IMR-90 (cell line): ENCODE measurements around the gene KCTD2. TPM values are rescaled to one million over a fixed set of nuclear protein-coding genes. Genes with fewer than 3 reads are reported as not detected.

ENCODE experiments used
- ATAC-seq: fragments of 200-7000 bp; cut with Tn5 transposase; 2 replicates; pipeline ENCODE4 v1.9.1; 2020; ENCODE audit warnings: low read depth, mild to moderate bottlenecking, moderate library complexity
- BruUV-seq: library from RNA; stranded (reverse); fragments of 400-500 nt; replicated peaks from 2 replicates; lab custom pipeline; 2021; lab: Mats Ljungman, UMichigan
- CTCF ChIA-PET: fragments of 300-600 bp; formaldehyde crosslinking; extraction: SDS; loops from one replicate; lab custom pipeline; 2021; ENCODE audit warnings: antibody characterized with exemption; lab: Yijun Ruan, JAX
- POLR2A ChIA-PET: fragments of 300-600 bp; sonication (Branson Sonifier 250); formaldehyde crosslinking; loops from one replicate; lab custom pipeline; 2022; ENCODE audit warnings: antibody characterized with exemption; ENCODE audit not compliant: unreplicated experiment; lab: Charles Lee
- DNase-seq: peaks from one replicate; pipeline ENCODE4 v3.0.0; 2013
- H2AFZ ChIP-seq: replicated peaks from 2 replicates; pipeline ENCODE3; 2013; ENCODE audit warnings: low read length, mild to moderate bottlenecking; ENCODE audit not compliant: poor library complexity
- H2AK5ac ChIP-seq: 2 replicates; pipeline ENCODE4 v1.6.1; 2013; ENCODE audit warnings: low read depth, low read length, inconsistent platforms
- H2AK9ac ChIP-seq: replicated peaks from 2 replicates; pipeline ENCODE3; 2013; ENCODE audit warnings: mild to moderate bottlenecking, low read depth, low read length, moderate library complexity; ENCODE audit not compliant: poor library complexity
- H2BK120ac ChIP-seq: 2 replicates; pipeline ENCODE4 v1.6.1; 2013; ENCODE audit warnings: low read depth, low read length, inconsistent platforms
- H2BK15ac ChIP-seq: 3 replicates; pipeline ENCODE4 v1.6.1; 2013; ENCODE audit warnings: low read depth, low read length, inconsistent platforms
- H2BK20ac ChIP-seq: 2 replicates; pipeline ENCODE4 v1.6.1; 2013; ENCODE audit warnings: low read depth, mild to moderate bottlenecking, inconsistent platforms, low read length, moderate library complexity
- H2BK5ac ChIP-seq: 2 replicates; pipeline ENCODE4 v1.6.1; 2013; ENCODE audit warnings: mild to moderate bottlenecking, low read depth, low read length, inconsistent platforms; ENCODE audit not compliant: poor library complexity, severe bottlenecking
- H3K14ac ChIP-seq: replicated peaks from 2 replicates; pipeline ENCODE4 v1.6.1; 2013; ENCODE audit warnings: low read depth, low read length, inconsistent platforms
- H3K18ac ChIP-seq: 2 replicates; pipeline ENCODE4 v1.6.1; 2013; ENCODE audit warnings: low read depth, low read length, control low read depth
- H3K23ac ChIP-seq: 2 replicates; pipeline ENCODE4 v1.6.1; 2013; ENCODE audit warnings: low read depth, low read length, inconsistent platforms
- H3K27ac ChIP-seq: 2 replicates; pipeline ENCODE4 v1.5.1; 2013; ENCODE audit warnings: mild to moderate bottlenecking, control low read depth, low read length; ENCODE audit not compliant: insufficient read depth
- H3K27me3 ChIP-seq: 2 replicates; pipeline ENCODE4 v1.6.1; 2013; ENCODE audit warnings: low read length; ENCODE audit not compliant: control insufficient read depth, insufficient read depth
- H3K36me3 ChIP-seq: 2 replicates; pipeline ENCODE4 v1.6.1; 2013; ENCODE audit warnings: low read length, mixed read lengths; ENCODE audit not compliant: control insufficient read depth, insufficient read depth
- H3K4ac ChIP-seq: 2 replicates; pipeline ENCODE4 v1.6.1; 2013; ENCODE audit warnings: low read depth, low read length, inconsistent platforms
- H3K4me1 ChIP-seq: 2 replicates; pipeline ENCODE4 v1.6.1; 2013; ENCODE audit warnings: low read length, mixed read lengths; ENCODE audit not compliant: control insufficient read depth, insufficient read depth
- H3K4me2 ChIP-seq: 2 replicates; pipeline ENCODE4 v1.6.1; 2013; ENCODE audit warnings: low read depth, mild to moderate bottlenecking, control low read depth, low read length, moderate library complexity
- H3K4me3 ChIP-seq: 2 replicates; pipeline ENCODE4 v1.5.1; 2013; ENCODE audit warnings: low read depth, mild to moderate bottlenecking, control low read depth, low read length, moderate library complexity; ENCODE audit not compliant: insufficient read depth
- H3K56ac ChIP-seq: 2 replicates; pipeline ENCODE4 v1.6.1; 2013; ENCODE audit warnings: low read length, inconsistent platforms; ENCODE audit not compliant: insufficient read depth; ENCODE audit errors: extremely low read depth
- H3K79me1 ChIP-seq, 2 experiments: 2 replicates each; pipeline ENCODE4 v1.6.1; 2013; ENCODE audit warnings: low read length in 2 of 2, inconsistent platforms in 1 of 2, low read depth in 1 of 2
- H3K9ac ChIP-seq: 2 replicates; pipeline ENCODE4 v1.6.1; 2013; ENCODE audit warnings: low read depth, low read length, control low read depth
- H3K9me1 ChIP-seq: 2 replicates; pipeline ENCODE4 v1.6.1; 2013; ENCODE audit warnings: low read length, inconsistent platforms; ENCODE audit not compliant: insufficient read depth
- H3K9me3 ChIP-seq: 2 replicates; pipeline ENCODE4 v1.6.1; 2013; ENCODE audit warnings: low read length; ENCODE audit not compliant: control insufficient read depth, insufficient read depth
- H4K20me1 ChIP-seq: 2 replicates; pipeline ENCODE4 v1.6.1; 2013; ENCODE audit warnings: low read length, inconsistent platforms; ENCODE audit not compliant: insufficient read depth
- H4K5ac ChIP-seq: 2 replicates; pipeline ENCODE4 v1.6.1; 2013; ENCODE audit warnings: mild to moderate bottlenecking, low read depth, low read length, control low read depth
- H4K8ac ChIP-seq, 2 experiments: 2 replicates each; pipeline ENCODE4 v1.6.1; 2013; ENCODE audit warnings: low read depth in 2 of 2, low read length in 2 of 2, control low read depth in 1 of 2, inconsistent platforms in 1 of 2
- H4K91ac ChIP-seq: 2 replicates; pipeline ENCODE4 v1.6.1; 2013; ENCODE audit warnings: low read depth, low read length, inconsistent platforms; ENCODE audit not compliant: insufficient read depth
- CEBPB ChIP-seq: IDR thresholded peaks from 2 replicates; pipeline ENCODE4 v1.6.1; 2012; ENCODE audit warnings: low read depth, low read length, improper control_type of control experiment
- CHD1 ChIP-seq: IDR thresholded peaks from 2 replicates; pipeline ENCODE4 v1.6.1; 2012; ENCODE audit warnings: low read depth, low read length, improper control_type of control experiment
- MAFK ChIP-seq: IDR thresholded peaks from 2 replicates; pipeline ENCODE4 v1.6.1; 2012; ENCODE audit warnings: low read depth, low read length, improper control_type of control experiment
- MAZ ChIP-seq: IDR thresholded peaks from 2 replicates; pipeline ENCODE4 v1.6.1; 2012; ENCODE audit warnings: low read depth, mild to moderate bottlenecking, low read length, improper control_type of control experiment, moderate library complexity, borderline replicate concordance
- NFE2L2 ChIP-seq: fragments of 150-350 bp; IDR thresholded peaks from 2 replicates; pipeline ENCODE4 v1.6.1; 2016; ENCODE audit warnings: low read depth, mild to moderate bottlenecking, low read length
- RAD21 ChIP-seq: IDR thresholded peaks from 2 replicates; pipeline ENCODE4 v1.6.1; 2012; ENCODE audit warnings: low read length, improper control_type of control experiment
- SMC3 ChIP-seq: fragments of 150-350 bp; IDR thresholded peaks from 2 replicates; pipeline ENCODE4 v1.6.1; 2016; ENCODE audit warnings: low read depth, mild to moderate bottlenecking, antibody characterized with exemption, low read length, moderate library complexity
- USF2 ChIP-seq: fragments of 150-350 bp; IDR thresholded peaks from 2 replicates; pipeline ENCODE4 v1.6.1; 2017; ENCODE audit warnings: mild to moderate bottlenecking, antibody characterized with exemption, low read length, low read depth
- WGBS, 2 experiments: methylation state at CpG; one replicate each; pipeline versions ENCODE4 v1.1.5 to v1.1.7; 2013; ENCODE audit warnings: missing lambda C conversion rate in 2 of 2; ENCODE audit not compliant: insufficient read length in 1 of 2; ENCODE audit errors: extremely low coverage in 2 of 2; 5-methylcytosine and 5-hydroxymethylcytosine counted together
- dilution Hi-C: fragments of 300-500 bp; cut with HindIII; formaldehyde crosslinking; loops from one replicate; pipeline ENCODE4 v1.14.3; 2018; ENCODE audit warnings: low sequenced_read_pairs; ENCODE audit not compliant: unreplicated experiment
- in situ Hi-C: fragments of 300-500 bp; cut with MboI; formaldehyde crosslinking; loops from 3 replicates; pipeline ENCODE4 v1.14.3; 2019; ENCODE audit warnings: low sequenced_read_pairs, inconsistent platforms, mixed read lengths
- intact Hi-C: fragments of 100-400 bp; cut with micrococcal nuclease; formaldehyde crosslinking; loops from 2 replicates; pipeline ENCODE4 v1.10.0; 2022
- polyA plus RNA-seq, 3 experiments: library from polyadenylated mRNA; depleted of rRNA; stranded (reverse); fragments of >200 nt; gene quantifications; 2 replicates each; pipeline ENCODE4 v1.2.3, GENCODE V29; 2012; ENCODE audit warnings: low replicate concordance in 1 of 3
- total RNA-seq: library from RNA; depleted of rRNA; stranded (reverse); fragments of >200 nt; gene quantifications from 2 replicates; pipeline ENCODE4 v1.2.3, GENCODE V29; 2012
- TF ChIP-seq, protein P1 (sequence below): fragments of 150-350 bp; IDR thresholded peaks from 2 replicates; pipeline ENCODE4 v1.6.1; 2016; ENCODE audit warnings: low read depth, mild to moderate bottlenecking, low read length, moderate library complexity, borderline replicate concordance

The KCTD2 gene
- total and polyA plus RNA-seq, 2 of the 4 experiments (the other 2 are of a cell fraction) = 9.1 to 18.4 TPM

- no peak overlapping the region for H3K4ac ChIP-seq
- 88% methylated on average over 52 of the region's 76 CpGs; no CpG with 5 or more reads in 1 of the 2 experiments for WGBS, 2 experiments
- H4K91ac ChIP-seq = no peak overlapping the region
- no peak overlapping the region for H3K56ac ChIP-seq
- H3K27me3 ChIP-seq = no peaks in the 10 kb centered on the region
- dilution Hi-C loops (no loop called here), in situ Hi-C loops (no loop called here), intact Hi-C loops (no loop called here)
- no peak overlapping the region for H2BK15ac ChIP-seq
- DNase-seq (no peak), ATAC-seq (no peak)
- no peak overlapping the region for H3K9ac ChIP-seq
- peaks cover 42% of the 10 kb centered on the region for H3K36me3 ChIP-seq
- no peak overlapping the region for H3K18ac ChIP-seq
- TF ChIP-seq CEBPB (no peak), SMC3 (no peak), USF2 (no peak), CHD1 (no peak), MAZ (no peak), RAD21 (no peak), NFE2L2 (no peak), MAFK (no peak)
- TF ChIP-seq, protein P1, sequence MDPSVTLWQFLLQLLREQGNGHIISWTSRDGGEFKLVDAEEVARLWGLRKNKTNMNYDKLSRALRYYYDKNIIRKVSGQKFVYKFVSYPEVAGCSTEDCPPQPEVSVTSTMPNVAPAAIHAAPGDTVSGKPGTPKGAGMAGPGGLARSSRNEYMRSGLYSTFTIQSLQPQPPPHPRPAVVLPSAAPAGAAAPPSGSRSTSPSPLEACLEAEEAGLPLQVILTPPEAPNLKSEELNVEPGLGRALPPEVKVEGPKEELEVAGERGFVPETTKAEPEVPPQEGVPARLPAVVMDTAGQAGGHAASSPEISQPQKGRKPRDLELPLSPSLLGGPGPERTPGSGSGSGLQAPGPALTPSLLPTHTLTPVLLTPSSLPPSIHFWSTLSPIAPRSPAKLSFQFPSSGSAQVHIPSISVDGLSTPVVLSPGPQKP = no peak
- no peak overlapping the region for H3K4me2 ChIP-seq
- H2BK120ac ChIP-seq = no peak overlapping the region
- BruUV-seq = no TSS peak
- H3K4me1 ChIP-seq = no peaks in the 10 kb centered on the region
- no peaks in the 10 kb centered on the region for H3K9me3 ChIP-seq
- H3K27ac ChIP-seq = no peak overlapping the region
- no peak overlapping the region for H4K5ac ChIP-seq
- H3K14ac ChIP-seq = no peak overlapping the region
- H2BK5ac ChIP-seq = no peak overlapping the region
- no peaks in the 10 kb centered on the region for H3K9me1 ChIP-seq
- POLR2A ChIA-PET = no interaction called here
- H2AK5ac ChIP-seq = no peak overlapping the region
- H3K79me1 ChIP-seq = peaks cover 6 to 14% of the 10 kb centered on the region in 2 experiments; a peak in 3 of 4 replicates
- no peak overlapping the region for H2BK20ac ChIP-seq
- H2AFZ ChIP-seq = no peak overlapping the region
- no peak overlapping the region for H4K8ac ChIP-seq
- CTCF ChIA-PET = no interaction called here
- no peak overlapping the region for H3K23ac ChIP-seq
- no peak overlapping the region for H3K4me3 ChIP-seq
- peaks cover 6% of the 10 kb centered on the region; the same call in 1 of the 2 replicates for H4K20me1 ChIP-seq
- no peak overlapping the region for H2AK9ac ChIP-seq
Measured at GRCh38 chr17:75003070-75003956, 43.7 kb upstream of the KCTD2 start.
